Stimulated activated CD8-positive, alpha-beta memory T cell treated with anti-CD3 and anti-CD28 coated beads, Interleukin-4, amount 100 ng/mL, for 4 hours (primary cell): Measurements from ENCODE around the gene S100A14.

ENCODE experiments used
- DNase-seq, 2 donors: peaks; one replicate each; pipeline ENCODE4 v3.0.0-alpha.2; 2020; ENCODE audit warnings: low read depth in 2 of 2, low spot score in 1 of 2

The S100A14 gene

DNA sequence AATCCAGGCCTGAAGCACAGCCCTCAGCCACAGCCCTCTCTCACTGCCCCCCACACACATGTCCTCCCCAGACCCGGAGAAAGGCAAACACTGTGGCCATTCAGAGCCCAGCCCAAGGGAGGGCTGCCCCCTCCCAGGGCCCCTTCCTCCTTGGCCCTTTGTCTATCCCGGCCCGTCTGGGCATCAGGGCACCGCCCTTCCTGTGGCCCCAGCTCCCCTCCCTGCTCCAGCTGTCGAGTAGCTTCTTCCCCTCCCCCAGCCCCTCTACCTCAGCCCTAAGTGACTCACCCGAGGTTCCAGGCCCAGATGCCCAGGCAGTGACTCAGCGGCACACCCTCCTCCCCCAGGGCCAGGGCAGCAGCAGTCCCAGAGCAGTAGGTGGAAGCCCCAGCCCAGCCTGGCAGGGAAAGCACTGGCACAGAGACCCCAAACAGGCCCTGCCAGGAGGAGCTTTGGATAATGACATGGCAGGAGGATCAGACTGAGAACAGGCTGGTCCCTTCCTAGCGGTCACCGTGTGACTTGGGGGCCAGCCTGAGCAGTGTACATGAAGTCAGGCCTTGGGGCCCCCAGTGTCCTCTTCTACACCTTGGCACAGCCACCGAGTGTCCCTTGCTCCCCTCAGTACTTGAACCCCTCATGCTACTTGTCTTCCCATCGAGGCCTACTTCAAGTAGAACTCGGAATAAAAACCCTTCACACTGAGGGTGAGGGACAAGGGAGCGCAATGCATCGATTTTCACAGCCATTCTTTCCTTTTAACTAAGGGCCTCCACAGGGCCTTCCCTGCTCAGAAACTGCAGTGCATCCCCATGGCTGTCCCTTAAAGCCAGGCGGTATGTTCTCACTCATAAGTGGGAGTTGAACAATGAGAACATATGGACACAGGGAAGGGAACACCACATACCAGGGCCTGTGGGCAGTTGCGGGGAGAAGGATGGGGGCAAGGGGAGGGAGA lies 49.4 kb downstream of the S100A14 start:
- DNase-seq = peak; percentile 74 to 84

DNA sequence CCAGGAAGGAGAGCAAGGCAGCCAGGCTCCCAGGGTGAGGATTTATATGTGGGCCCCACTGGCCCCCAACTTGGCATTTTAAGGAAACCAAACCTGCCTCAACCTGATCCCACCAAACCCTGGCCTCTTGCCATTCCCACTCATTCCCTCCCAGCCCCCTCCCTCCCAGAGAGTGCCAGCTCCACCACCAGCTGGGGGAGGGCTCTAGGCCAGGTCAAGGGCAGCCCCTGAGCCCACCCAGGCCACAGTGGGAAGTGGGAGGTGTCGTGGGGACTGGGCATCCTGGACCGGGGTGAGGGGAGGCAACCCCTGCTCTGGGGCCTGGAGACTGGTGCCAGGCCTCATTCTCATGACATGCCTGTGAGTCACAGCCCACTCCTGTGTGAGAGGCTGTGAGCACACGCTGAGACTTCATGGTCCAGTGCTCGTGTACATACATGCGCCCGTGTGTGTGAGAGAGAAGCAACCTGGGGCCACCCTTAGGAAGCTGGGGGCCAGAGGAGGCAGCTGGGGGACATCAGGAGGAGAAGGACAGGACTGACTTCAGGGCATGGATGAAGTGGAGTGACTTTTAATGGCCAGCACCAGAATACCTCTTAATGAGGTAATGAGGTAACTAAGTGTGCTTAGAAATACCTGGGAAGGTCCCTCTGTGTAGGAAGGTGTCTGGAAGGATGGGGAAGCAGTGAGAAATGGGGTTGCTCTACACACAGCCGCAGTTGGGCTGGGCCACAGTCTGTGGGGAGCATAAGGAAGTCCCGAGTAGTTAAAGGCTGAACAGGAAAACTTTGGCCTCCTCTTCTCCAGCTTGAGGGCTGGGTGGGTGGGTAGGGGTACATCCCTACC lies 50.4 kb downstream of the S100A14 start, which contains the start of gene S100A2:
Gene S100A2 (minus strand): TSS at position 316 of the 846 bp plus-strand sequence. CDS start 1,967 bp downstream, outside the sequence.
- DNase-seq = no peak
